HG02870 (cell line): ENCODE results near the gene ARFGEF2.

Experiments used
- ATAC-seq: cut with Tn5 transposase; IDR thresholded peaks from one replicate; pipeline ENCODE4 v1.9.1; 2021; ENCODE audit warnings: mild to moderate bottlenecking, moderate library complexity; ENCODE audit not compliant: unreplicated experiment

ARFGEF2 gene

DNA sequence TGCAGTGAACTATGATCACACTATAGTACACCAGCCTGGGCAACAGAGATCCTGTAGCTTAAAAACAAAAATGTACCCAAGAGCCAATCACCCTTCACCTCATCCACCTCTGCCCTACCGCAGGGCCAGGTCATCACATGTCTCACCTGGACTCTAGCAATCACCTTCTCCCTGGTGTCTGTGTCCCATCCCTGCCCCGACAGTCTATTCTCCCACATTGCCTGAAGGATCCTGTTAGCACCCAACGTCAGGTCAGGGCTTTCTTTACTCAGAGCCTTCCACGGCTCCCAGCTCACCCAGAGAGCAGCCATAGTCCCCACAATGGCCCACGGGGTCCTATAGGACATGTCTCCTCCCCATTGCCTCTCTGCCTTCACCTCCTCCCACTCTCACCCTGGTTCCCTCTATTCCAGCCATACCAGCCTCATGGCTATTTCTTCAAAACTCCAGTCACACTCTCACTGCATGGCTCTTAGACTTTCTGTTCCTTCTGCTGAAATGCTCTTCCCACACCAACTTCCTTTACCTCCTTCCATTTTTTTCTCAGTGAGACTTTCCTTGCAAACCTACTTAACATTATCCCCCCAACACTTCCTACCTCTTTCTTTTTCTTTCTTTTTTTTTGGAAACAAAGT, 22.5 kb upstream of the ARFGEF2 start:
- no peak for ATAC-seq

DNA sequence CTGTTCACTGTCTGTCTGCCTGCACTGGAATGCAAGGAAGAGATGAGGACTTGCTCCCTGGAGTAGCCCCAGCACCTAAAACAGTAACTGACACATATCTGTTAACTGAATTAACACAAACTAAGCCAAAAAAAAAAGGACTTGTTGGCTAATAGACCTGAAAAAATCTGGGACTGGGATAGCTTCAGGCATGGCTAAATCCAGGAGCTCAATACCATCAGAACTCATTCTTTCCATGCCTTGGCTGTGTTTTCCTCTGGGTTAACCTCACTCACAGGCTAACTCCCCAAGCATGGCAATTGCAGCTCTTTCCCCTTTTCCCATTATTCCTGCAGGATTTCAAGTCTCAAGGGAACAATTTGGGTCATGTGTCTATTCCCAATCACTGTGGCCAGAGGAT, 21.6 kb upstream of the ARFGEF2 start:
- ATAC-seq, result no peak

GRCh38 chr20:48901326-48901725, 20.2 kb upstream of the ARFGEF2 start:
- no peak for ATAC-seq

GRCh38 chr20:48903705-48904104, 17.8 kb upstream of the ARFGEF2 start:
- no peak for ATAC-seq

- no peak for ATAC-seq
Observed at GRCh38 chr20:48904566-48905296, 16.8 kb upstream of the ARFGEF2 start.

DNA sequence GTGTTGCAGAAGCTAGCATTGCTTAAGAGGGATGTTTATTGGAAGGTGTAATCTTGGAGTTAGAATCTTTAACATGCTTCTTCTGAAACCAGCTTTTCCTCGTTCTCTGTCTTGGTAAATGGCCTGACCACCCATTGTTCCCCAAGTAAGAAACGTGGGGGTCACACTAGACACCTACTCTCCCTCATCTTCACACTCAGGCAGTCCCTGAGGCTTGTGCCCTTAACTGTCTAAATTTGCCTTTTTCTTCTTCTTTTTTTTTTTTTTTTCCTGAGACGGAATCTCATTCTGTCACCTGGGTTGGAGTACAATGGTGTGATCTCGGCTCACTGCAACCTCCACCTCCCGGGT, 16.2 kb upstream of the ARFGEF2 start:
- no peak for ATAC-seq

DNA sequence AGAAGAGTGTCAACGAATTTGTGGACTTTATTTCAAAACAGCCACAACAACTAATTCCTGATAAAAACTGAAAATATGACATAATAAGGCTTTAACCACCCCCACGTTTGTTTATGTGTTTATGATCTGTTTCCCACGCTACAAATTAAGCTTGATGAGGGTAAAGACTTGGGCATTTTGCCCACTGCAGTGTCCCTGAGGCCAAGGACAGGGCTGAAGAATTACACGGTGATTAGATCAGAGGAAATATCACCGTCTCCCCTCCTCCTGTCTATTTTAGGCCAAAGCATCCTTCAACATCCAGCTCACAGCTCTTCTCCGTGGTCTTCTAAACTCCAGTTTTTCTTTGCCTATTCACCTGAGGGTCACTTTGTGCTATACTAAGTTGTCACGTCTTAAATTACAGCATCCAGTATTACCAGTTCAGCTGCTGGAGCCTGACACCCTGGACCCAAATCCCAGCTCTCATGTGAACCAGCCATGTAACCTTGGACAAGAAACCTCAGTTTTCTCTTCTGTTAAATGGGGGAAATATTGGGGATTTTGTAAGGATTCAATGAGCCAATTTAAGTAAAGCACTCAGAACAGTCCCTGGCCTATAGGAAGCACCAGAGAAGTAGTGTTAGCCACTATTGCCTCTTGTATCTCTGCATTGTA, 15.2 kb upstream of the ARFGEF2 start:
- no peak for ATAC-seq

DNA sequence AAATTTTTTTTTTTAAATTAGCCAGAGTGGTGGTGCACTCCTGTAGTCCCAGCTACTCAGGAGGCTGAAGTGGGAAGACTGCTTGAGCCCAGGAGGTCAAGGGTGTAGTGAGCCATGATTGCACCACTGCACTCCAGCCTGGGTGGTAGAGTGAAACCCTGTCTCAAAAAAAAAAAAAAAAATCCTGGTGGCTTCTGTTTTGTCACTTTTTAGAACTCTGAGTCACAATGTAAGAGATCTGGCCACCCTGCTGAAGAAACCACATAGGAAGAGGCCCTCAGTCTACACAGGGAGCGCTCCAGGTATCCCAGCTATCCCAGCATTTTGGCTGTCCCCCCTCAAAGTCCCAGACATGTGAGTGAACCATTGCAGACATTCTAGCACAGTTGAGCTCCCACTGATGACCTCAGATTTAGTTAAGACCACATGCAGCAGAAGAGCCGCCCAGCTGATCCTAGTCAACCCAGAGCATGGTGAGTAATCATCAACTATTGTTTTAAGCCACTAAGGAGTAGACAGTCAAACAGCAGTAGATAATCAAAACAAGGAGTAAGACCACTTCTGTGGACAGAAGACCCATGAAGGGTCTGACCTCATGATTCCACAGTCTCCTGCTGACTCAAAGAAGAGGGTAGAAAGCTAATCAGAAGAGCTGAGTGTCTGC, 12.7 kb upstream of the ARFGEF2 start:
- ATAC-seq, result no peak

DNA sequence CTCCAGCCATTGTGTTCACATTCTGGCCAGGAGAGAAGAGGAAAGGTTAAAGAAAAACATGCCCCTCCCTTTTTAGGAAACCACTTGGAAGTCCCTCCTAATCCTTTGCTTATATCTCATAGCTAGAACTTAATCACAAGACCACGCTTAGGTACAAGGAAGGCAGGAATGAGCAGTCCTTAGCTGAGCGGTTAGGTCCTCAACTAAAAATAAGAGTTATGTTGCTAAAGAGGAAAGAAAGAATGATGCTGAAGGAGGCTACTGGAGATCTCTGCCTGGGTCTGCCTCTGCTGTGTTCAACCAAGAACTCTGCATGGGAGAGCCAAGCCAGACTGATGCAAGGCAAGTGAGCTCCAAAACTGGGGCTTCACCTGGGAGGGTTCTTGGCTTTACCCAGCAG, 11.6 kb upstream of the ARFGEF2 start:
- no peak for ATAC-seq

- ATAC-seq, result no peak
Observed at GRCh38 chr20:48910347-48910781, 11.1 kb upstream of the ARFGEF2 start.

- peak; percentile 67 for ATAC-seq
Observed at GRCh38 chr20:48912065-48912464, 9.4 kb upstream of the ARFGEF2 start.

- ATAC-seq, result no peak
Observed at GRCh38 chr20:48916699-48917098, 4.8 kb upstream of the ARFGEF2 start.

GRCh38 chr20:48919336-48919881, 2.1 kb upstream of the ARFGEF2 start:
- no peak for ATAC-seq

DNA sequence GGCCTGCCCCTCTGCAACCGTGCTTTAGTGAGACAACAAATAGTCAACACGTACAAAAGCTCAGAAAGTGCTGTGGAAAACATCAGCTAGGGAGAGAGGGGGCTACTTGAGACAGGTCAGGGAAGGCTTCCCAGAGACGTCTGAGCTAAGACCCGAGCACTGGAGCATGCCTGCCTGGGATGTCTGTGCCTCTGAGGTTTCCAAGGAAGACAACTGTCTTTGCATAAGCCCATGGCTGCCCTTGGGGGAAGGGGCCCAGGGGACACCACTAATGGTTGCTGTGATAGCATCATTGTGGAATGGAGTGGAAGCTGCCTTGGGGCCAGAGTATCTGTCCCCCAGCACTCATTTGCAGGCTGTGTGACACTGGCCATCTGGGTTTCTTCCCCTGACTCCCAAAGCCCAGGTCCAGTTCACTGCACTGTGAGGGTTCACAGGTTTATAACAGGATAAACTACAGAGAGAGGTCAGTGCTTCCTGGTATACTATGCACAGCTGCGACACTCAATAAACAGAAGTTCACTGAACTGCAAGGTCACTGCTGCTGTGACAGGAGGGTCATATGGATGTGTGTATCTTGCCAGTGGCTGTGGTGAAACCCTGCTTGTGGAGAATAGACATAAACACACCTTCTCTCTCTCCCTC, 1.5 kb upstream of the ARFGEF2 start:
- no peak for ATAC-seq

- no peak for ATAC-seq
Observed at GRCh38 chr20:48920527-48921167, 864 bp upstream of the ARFGEF2 start.

DNA sequence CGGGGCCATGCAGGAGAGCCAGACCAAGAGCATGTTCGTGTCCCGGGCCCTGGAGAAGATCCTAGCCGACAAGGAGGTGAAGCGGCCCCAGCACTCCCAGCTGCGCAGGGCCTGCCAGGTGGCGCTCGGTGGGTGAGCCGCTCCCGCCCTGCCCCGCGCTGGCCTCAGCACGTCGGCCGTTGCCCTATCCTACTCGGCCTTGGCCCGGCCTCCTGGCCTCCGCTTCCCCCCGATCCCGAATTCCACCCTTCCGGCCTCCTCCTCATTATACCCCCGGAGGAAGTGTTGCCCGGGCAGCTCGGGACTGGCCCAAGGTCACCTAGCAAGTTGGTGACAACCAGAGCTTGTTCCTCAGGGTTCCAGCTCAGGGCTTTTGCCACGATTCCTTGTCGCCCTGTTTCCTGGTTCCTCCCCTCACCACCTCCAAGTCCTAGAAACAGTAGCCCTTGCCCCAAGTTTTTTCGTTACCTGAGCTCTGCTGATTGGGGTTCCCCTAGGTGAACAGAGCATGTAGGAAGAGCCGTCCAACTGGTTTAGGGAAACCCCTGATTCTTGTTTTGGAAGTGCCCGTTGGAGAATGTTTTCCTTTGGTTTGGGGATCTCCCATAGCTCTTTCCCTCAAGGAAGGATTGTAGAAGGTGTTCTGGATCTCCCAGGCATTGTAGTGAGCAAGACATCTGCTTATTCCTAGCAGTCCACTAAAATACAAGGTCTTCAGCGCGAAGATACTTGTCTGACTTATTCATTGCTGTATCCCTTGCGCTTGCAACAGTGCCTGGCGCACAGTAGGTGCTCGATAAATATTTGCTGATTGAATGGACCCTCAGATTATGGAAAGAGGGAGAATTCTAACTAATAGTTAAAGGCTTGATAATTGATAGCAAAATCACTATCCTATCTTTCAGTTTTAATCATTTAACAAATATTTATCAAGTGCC, 641 bp downstream of the ARFGEF2 start:
- ATAC-seq, result peak; percentile 26

DNA sequence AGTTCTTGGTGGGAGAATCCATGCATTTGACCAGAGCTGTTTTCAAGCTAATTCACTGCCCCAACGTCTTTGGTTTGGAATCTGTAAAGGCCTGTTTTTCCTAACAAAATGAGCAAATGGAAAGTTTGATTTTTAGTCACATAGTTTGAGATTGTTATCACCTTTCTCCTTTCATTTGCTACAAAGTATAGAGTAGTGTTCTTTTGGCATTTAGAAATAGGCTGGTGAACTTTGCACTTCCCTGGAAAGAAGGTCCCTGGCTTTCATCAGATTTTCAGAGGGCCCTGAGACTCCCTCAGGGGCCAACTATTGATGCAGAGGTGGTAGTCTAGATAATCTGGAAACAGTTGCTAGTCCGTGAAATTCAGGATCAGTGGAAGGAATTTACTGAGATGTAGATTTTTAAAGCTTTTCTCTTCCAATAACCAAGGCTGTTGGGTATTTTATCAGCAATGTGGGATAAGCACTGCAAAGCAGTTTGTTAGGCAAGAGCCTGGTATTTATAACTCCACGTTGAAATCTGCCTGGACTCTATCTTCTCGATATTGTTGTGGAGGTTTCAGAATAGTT, 1.7 kb downstream of the ARFGEF2 start:
- ATAC-seq, result no peak

DNA sequence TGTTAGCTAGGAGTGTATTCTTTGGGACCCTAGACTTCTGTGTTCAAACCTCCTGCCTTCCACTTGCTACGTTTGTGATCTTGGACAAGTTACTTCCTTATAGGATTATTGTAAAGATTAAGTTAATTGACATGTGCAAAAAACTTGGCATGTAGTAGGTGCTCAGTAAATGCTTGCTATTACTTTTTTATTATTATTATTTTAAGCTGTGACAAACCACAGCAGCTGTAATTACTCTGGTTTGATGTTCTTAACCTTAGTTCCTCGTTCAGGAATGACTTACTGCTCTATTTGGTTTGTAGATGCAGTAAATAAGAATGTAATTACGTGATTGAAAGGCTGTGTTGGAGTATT, 3.2 kb downstream of the ARFGEF2 start:
- ATAC-seq, result no peak

- ATAC-seq, result no peak
Observed at GRCh38 chr20:48926267-48926666, 4.8 kb downstream of the ARFGEF2 start.
